ENCODE results near the gene SLC38A4. TPM values are rescaled to one million over a fixed set of nuclear protein-coding genes. Genes with fewer than 3 reads are reported as not detected.

Gene SLC38A4
- total RNA-seq, 1 donor from 2014 or later: 0.29 TPM

GRCh38 chr12:46723629-46724419 is 102.0 kb downstream of the SLC38A4 start:
- no peak for TF ChIP-seq CTCF (IDR thresholded peaks at IDR 0.05; ENCODE audit: unreplicated experiment)
- Mint-ChIP-seq H3K4me1 (no peaks in the 10 kb centered on the region), H3K27ac (no peak overlapping the region), H3K36me3 (no peaks in the 10 kb centered on the region), H3K27me3 (ENCODE audit: low read depth) (no peaks in the 10 kb centered on the region), H3K4me3 (no peak overlapping the region), H3K9me3 (peaks cover 25% of the 10 kb centered on the region)
- no peak for DNase-seq (ENCODE audit: low spot score in 2 of 2, unreplicated experiment in 2 of 2)

GRCh38 chr12:46722394-46723185 is 103.2 kb downstream of the SLC38A4 start:
- Mint-ChIP-seq H3K36me3 (no peaks in the 10 kb centered on the region), H3K4me1 (no peaks in the 10 kb centered on the region), H3K4me3 (no peak overlapping the region), H3K27me3 (ENCODE audit: low read depth) (no peaks in the 10 kb centered on the region), H3K9me3 (peaks cover 20% of the 10 kb centered on the region), H3K27ac (no peak overlapping the region)
- no peak for DNase-seq (ENCODE audit: low spot score in 2 of 2, unreplicated experiment in 2 of 2)
- no peak for TF ChIP-seq CTCF (IDR thresholded peaks at IDR 0.05; ENCODE audit: unreplicated experiment)

GRCh38 chr12:46718495-46718894 is 107.3 kb downstream of the SLC38A4 start:
- TF ChIP-seq CTCF (IDR thresholded peaks at IDR 0.05; ENCODE audit: unreplicated experiment): no peak
- no peak for DNase-seq (ENCODE audit: low spot score in 2 of 2, unreplicated experiment in 2 of 2)
- Mint-ChIP-seq H3K27ac (no peak overlapping the region), H3K4me1 (no peaks in the 10 kb centered on the region), H3K27me3 (ENCODE audit: low read depth) (no peaks in the 10 kb centered on the region), H3K36me3 (no peaks in the 10 kb centered on the region), H3K4me3 (no peak overlapping the region), H3K9me3 (peaks cover 24% of the 10 kb centered on the region)

GRCh38 chr12:46717868-46718267 is 107.9 kb downstream of the SLC38A4 start:
- no peaks in the 10 kb centered on the region for H3K27me3 Mint-ChIP-seq (ENCODE audit: low read depth)
- H3K4me3 Mint-ChIP-seq: no peak overlapping the region
- TF ChIP-seq CTCF (IDR thresholded peaks at IDR 0.05; ENCODE audit: unreplicated experiment): no peak
- H3K36me3 Mint-ChIP-seq: no peaks in the 10 kb centered on the region
- H3K9me3 Mint-ChIP-seq: peaks cover 29% of the 10 kb centered on the region
- H3K4me1 Mint-ChIP-seq: no peaks in the 10 kb centered on the region
- DNase-seq (ENCODE audit: low spot score in 2 of 2, unreplicated experiment in 2 of 2): no peak
- no peak overlapping the region for H3K27ac Mint-ChIP-seq

- no peaks in the 10 kb centered on the region for H3K4me1 Mint-ChIP-seq
- no peak for DNase-seq (ENCODE audit: low spot score in 2 of 2, unreplicated experiment in 2 of 2)
These were observed 108.6 kb downstream of the SLC38A4 start for GRCh38 chr12:46717159-46717558.

More at GRCh38 chr12:46717159-46717558, 108.6 kb downstream of the SLC38A4 start:
- no peaks in the 10 kb centered on the region for H3K36me3 Mint-ChIP-seq
- H3K27ac Mint-ChIP-seq: no peak overlapping the region
- peaks cover 29% of the 10 kb centered on the region for H3K9me3 Mint-ChIP-seq
- no peaks in the 10 kb centered on the region for H3K27me3 Mint-ChIP-seq (ENCODE audit: low read depth)
- TF ChIP-seq CTCF (IDR thresholded peaks at IDR 0.05; ENCODE audit: unreplicated experiment): no peak
- no peak overlapping the region for H3K4me3 Mint-ChIP-seq

Measured in mesothelial cell of epicardium (in vitro differentiated cells).